Pulmonary artery endothelial cell (primary cell): ENCODE measurements around the gene ITPK1. TPM values are rescaled to one million over a fixed set of nuclear protein-coding genes. Genes with fewer than 3 reads are reported as not detected.

Experiments used
- DNase-seq: peaks from one replicate; pipeline ENCODE4 v3.0.0-alpha.2; 2011; ENCODE audit warnings: low read depth, low spot score
- total RNA-seq: library from RNA; depleted of rRNA; stranded (reverse); fragments of >200 nt; gene quantifications from 2 replicates; pipeline ENCODE4 v1.2.3, GENCODE V29; 2014

Gene ITPK1
- total RNA-seq, 1 donor from 2014 or later, result 28.1 TPM

DNA sequence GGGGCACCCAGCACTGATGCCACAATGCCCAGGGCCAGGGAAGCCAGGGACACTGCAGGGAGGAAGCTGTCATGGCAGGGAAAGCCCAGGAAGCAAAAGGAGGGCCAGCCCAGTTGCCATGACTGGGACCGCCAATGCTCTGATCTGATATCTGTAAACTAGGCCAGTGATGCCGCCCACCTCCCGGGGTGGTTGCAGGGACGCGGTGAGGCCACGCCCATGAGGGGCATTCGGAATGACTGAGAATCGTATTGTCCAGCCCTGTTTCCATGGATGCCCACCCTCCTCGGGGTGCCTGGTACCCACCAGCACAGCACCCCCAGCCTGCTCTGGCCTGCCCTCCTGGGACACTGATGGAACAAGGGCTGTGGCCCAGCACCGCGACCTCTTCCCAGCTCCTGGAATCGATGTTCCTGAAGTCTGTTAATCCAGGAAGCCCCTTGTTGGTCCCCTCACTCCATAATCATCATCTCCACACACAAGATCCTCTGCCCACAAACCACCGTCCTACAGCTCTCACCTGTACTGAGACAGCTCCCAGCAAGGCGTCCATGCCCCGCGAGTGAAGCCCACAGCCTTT lies 144.0 kb downstream of the ITPK1 start:
- no peak for DNase-seq

GRCh38 chr14:92970271-92970670 lies 145.5 kb downstream of the ITPK1 start:
- DNase-seq, result no peak

DNA sequence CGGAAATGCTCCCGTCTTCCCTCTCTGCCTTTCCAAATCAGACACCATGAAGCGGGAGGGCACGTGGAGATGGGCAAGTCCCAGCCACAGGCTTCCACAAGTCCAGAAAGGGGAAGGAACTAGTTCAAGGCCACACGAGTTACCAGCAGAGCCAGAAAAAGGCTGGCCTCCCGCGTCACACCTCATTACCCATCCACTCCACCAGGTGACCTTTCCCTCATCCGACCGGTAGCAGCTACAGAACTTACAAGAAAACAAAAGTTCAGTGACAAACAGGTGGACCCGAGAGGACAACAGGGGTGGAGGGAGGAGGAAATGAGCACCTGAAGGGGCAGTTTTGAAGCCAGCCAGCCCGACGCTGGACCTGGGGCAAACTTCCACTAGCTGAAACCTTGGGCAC lies 145.9 kb downstream of the ITPK1 start:
- DNase-seq, result no peak

- no peak for DNase-seq
These were observed 146.3 kb downstream of the ITPK1 start for GRCh38 chr14:92969430-92969829.

DNA sequence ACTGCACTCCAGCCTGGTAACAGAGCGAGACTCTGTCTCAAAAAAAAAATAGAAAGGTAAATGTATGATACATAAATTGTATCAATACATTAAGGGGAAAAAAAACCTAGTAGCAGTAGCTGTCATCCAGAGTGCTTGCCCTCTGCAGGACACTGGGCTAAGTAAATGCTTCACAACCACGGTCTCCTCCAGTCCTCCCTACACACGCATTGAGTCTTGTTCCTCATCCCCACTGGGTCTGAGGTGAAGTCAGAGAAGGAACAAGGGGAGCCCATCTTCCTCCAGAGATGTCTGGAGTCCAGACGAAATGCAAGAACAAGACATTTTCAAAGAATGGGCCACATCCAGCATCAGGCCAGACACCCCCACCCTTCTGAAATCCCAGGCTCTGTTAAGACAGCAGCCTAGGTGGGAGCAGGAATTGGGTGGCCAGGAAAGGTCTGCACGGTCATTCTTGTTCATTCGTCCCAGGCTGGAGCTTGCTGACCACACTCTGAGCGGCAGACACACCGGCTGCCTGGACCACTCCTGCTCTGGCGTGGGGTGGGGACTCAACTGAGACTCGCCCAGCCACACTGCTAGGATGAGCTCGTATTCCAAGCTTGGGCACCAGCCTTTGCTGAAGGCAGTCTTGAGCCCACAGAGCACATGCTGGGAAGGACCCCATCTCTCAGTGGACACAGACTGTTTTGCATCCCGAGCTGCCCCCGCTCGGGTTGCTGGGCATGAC lies 147.3 kb downstream of the ITPK1 start:
- DNase-seq, result no peak

DNA sequence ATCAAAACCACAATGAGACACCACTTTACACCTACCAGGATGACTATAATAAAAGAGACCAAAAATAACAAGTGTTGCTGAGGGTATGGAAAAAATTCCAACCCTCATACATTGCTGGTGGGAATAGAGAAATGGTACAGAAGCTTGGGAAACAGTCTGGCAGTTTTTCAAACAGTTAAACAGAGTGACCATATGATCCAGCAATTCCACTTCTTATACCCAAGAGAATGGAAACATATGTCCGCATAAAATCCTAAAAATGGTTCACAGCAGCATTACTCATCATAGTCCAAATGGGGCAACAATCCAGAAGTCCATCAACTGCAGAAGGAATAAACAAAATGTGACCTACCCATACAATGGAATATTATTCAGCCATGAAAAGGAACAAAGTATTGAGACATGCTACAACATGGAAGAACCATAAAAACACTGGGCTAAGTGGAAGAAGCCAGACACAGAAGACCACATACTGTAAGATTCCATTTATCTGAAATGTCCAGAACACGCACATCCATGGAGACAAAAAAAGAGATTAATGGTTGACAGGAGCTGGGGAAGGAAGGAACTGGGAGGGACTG lies 148.3 kb downstream of the ITPK1 start:
- DNase-seq, result no peak

DNA sequence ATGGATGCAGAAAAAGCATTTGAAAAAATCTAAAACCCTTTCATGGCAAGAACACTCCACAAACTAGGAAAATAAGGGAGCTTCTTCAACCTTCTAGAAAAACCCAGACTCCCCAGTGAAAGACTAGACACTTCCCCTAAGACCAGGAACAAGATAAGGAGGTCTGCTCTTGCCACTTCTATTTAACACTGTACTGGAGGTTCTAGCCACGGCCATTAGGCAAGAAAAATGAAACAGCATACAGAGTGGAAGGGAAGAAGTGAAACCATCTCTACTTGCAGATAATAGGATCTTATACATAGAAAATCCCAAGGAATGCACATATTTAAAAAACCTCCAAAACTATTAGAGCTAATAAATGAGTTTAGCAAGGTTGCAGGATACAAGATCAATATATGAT lies 150.4 kb downstream of the ITPK1 start:
- no peak for DNase-seq

- no peak for DNase-seq
These were observed 151.3 kb downstream of the ITPK1 start for GRCh38 chr14:92964124-92965109.

- DNase-seq, result no peak
These were observed 152.2 kb downstream of the ITPK1 start for GRCh38 chr14:92963301-92964123.

DNA sequence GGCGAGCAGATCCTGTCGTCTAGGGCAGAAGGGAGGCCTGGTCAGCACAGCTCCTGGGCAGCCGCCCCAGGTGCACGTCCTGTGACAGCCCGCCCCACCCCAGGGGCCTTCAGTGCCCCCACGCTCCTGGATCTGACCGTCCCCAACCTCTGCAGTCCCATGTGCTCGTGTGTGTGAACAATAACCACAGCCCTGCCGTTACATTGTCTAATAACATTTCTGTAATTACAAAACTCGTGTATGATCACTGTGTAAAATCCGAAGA lies 153.0 kb downstream of the ITPK1 start:
- no peak for DNase-seq

DNA sequence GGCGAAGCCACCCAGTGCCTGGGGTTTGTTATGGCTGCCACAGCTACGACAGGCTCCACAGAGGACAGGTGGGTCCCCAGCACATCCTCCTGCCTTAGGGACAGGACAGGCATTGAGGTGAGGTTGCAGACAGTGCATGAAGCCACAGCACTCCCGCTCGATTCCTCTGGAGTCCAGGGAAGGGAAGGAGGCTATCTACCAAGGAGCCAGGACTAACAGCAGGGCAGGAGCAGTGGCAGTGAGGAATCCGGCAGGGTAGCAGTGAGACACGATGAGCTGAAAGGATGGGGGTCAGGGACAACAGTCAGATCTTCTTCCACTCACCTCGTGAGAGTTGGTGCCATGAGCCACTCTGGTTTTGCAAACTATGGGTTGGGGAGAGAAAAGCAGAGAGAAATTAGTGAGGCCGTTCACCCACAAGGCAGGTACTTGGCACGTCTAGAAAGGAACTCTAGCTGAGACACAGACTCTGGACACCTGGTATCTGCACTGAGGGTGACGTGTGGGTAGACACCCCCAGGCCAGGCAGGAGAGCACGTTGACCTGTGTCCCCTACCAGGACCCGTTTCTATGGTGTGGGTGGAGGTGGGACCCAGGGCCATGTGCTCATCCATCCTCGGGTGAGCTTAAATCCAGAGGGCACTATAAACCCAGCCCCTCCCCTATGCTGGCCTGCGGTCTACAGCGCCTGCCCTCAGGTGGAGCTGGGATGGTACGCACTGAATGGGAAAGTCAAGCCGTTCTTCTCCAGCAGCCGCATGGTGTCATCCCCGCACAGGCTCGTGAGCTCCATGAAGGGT lies 153.5 kb downstream of the ITPK1 start:
- no peak for DNase-seq

DNA sequence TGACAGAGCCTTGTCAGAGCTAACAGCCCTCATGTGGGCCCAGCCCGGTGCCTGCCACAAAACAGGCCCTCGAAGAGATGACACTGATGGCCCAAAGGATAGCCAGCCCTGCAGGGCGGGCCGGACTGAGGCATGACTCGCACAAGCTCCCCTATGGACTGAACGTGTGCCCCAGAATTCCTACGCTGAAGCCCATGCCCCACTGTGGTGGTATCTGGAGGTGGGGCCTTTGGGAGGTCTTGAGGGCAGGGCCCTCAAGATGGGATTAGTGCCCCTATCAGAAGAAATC lies 154.2 kb downstream of the ITPK1 start:
- DNase-seq, result no peak

DNA sequence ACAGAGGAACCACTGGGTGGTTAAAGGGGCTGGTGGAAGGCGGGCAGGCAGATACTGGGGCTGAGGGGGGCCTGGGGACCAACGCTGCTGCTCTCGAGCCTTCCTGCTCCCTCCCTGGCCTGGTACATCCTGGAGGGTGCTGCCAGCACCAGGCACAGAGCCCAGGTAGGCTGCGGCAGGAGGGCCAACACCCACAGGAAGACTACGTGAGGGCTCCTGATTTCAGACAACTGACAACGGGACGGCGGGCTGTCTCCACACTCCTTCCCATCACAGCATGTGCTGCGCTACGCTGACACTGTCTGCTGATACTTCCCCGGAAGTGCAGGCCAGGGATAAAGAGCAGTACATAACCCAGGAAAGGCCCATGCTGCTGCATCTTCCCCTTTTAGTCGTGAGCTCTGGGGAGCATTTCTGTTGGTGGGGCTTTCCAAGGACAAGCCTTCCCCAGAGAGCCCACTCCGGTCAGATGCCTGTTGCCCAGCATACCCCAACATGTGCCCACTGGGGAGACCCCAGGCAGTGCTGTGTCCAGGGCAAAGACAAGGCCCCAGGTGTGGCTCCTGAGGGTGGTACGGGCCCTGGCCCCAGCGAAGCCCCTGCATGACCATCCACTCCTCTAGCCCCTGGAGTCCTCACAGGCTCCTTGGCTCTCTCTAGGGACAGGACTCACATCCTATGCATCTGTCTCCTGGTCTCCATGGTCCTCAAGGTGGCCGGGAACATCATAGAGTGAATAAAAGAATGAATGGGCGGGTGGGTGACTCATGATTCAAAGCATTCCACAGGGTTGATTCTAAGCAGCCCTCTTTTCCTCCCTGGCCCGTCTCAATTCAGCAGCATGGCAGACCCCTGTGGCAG lies 154.8 kb downstream of the ITPK1 start:
- no peak for DNase-seq

DNA sequence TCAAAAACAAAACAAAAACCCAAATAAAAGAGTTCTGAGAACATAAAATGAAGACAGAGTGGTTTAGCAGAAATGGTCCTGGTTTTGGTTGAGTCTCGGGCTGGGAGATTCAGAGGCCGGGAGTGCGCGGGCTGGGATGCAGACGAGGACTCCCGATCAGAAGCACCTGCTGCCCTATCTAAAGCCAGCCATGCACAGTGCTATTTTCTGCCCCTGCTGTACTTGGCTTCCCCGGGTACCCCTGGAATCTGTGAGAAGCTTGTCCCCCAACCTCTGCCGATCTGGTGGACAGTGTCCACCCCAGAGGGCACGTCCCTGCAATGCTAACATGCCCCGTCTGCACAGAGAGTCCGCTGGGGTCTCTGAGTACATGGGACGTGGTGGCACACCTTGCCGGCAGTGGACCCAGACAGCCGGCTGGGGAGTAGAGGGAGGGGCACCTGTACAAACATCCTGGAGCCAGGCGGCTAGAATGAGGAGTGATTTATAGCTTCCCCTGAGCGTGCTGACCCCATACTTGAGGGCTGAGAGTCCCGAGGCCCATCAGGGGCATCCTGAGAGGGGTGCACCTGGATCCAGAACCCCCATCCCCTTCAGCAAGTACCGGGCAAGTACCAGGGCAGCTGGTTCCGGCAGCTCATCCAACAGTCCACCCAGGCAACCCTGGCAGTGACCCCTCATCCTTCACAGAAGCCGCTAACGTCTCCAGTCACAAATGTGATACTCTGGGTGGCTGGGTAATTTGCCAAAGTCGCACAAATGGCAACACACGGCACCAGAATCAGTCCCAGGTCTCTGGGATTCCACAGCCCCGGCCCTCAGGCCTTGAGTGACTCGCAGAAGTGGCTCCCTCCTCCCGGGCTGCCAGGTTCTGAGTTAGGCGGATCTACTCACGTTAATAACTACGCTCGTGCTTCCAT lies 155.7 kb downstream of the ITPK1 start:
- DNase-seq, result no peak

GRCh38 chr14:92959189-92959531 lies 156.6 kb downstream of the ITPK1 start:
- no peak for DNase-seq

DNA sequence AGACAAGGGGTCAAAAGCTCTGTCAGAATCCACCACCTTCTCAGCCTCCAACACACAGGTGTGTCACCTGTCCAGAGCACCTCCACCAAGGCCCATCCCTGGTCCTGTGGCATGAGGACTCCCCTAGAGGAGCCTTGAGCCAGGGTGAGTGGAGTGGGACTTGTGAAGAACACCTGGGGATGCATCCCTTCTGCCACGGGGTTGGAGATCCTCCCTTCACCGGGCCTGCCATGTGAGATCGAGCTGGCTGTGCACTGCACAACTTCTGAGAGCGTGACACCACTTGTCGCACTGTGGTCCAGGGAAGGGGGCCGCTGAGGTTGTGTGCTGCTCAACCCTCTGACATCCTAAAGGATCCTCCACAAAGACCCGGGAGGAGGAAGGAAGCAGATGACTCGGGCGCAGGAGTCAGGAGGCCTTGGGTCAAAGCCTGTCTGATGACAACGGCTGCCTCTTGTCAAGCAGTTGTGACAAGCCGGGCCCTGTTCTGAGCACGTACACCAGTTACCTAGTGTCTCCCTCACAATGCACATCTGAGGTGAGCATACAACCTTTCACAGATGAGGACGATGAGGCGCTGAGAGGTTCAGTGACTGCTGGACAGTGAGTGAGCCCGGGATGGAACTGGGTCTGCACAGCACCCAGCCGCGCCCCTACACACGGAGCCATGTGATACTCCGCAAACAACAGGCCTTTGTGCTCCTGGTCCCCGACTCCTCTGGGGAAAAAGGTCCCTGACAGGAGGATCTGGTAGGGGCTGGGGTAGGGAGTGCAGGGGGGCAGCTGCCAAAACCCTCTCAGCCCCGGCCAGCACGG lies 157.1 kb downstream of the ITPK1 start:
- DNase-seq, result no peak

- DNase-seq, result no peak
These were observed 158.8 kb downstream of the ITPK1 start for GRCh38 chr14:92956961-92957360.

DNA sequence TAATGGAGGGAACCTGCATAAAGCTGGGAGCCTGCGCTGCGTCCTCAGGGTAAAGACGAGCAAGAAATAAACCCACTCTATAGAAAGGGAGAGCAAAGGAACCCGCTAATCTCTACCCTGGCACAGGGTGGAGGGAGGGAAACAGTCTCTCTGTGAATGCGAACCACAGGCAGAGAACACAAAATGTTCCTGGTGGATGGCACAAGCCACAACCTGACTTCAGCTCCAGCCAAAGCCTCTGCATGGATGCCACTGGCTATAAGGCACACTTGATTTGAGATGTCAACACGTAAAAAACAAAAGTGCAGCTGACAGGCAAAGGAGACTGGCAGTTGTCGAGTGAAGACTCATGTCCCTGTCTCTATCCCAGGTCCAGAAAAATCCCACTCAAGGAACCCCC lies 160.3 kb downstream of the ITPK1 start:
- DNase-seq, result no peak
